B cell (primary cell): ENCODE measurements around the gene MRTFA.

ENCODE experiments used
- EZH2 ChIP-seq: IDR thresholded peaks from 2 replicates; pipeline ENCODE4 v1.6.1; 2012; ENCODE audit warnings: borderline replicate concordance, low read depth, mild to moderate bottlenecking, moderate library complexity, low read length; ENCODE audit not compliant: insufficient read depth, poor library complexity, severe bottlenecking
- TF ChIP-seq, protein P1 (sequence below): fragments of 200-600 bp; IDR thresholded peaks from one replicate; pipeline ENCODE4 v1.8.0; 2022; ENCODE audit warnings: antibody characterized with exemption, mild to moderate bottlenecking

DNA sequence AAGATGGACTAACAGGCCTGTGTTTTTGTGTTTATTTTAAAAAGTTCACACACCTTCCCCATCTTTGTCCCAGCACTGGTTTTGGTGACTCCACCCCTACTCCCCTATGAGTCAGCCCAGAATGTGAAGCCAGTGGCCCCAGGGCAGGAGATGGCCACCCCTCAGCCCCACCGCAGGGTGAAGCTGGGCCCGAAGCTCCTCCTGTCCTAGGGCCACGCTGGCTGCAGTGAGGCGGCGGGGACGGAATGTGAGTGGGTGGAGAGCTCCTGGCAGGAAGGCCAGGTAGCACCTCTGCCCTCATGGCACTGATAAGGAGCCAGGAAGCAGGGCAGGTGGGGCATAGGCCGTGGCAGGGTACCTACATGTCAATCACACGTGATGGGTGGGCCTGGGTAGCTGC is 226.2 kb downstream of the MRTFA start:
- TF ChIP-seq, protein P1, sequence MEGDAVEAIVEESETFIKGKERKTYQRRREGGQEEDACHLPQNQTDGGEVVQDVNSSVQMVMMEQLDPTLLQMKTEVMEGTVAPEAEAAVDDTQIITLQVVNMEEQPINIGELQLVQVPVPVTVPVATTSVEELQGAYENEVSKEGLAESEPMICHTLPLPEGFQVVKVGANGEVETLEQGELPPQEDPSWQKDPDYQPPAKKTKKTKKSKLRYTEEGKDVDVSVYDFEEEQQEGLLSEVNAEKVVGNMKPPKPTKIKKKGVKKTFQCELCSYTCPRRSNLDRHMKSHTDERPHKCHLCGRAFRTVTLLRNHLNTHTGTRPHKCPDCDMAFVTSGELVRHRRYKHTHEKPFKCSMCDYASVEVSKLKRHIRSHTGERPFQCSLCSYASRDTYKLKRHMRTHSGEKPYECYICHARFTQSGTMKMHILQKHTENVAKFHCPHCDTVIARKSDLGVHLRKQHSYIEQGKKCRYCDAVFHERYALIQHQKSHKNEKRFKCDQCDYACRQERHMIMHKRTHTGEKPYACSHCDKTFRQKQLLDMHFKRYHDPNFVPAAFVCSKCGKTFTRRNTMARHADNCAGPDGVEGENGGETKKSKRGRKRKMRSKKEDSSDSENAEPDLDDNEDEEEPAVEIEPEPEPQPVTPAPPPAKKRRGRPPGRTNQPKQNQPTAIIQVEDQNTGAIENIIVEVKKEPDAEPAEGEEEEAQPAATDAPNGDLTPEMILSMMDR: no peak
- no peak for TF ChIP-seq EZH2
